AG04449 (cell line): ENCODE results near the gene MIGA2.

Experiments used
- CTCF ChIA-PET: fragments of 350-600 bp; formaldehyde crosslinking; extraction: SDS; loops from one replicate; lab custom pipeline; 2021; ENCODE audit warnings: antibody characterized with exemption; lab: Yijun Ruan, JAX
- POLR2A ChIA-PET: fragments of 400-600, 350-600 bp; formaldehyde crosslinking; extraction: SDS; loops from one replicate; lab custom pipeline; 2020; ENCODE audit warnings: antibody characterized with exemption, inconsistent platforms; lab: Yijun Ruan, JAX
- DNase-seq: peaks from one replicate; pipeline ENCODE4 v3.0.0-alpha.2; 2010; ENCODE audit warnings: low read depth, low spot score
- H3K4me3 ChIP-seq: 2 replicates; pipeline ENCODE4 v1.5.1; 2011; ENCODE audit warnings: low read depth, mild to moderate bottlenecking, control low read depth, low read length
- TF ChIP-seq, protein P1 (sequence below): IDR thresholded peaks from one replicate; pipeline ENCODE4 v1.5.1; 2011; ENCODE audit warnings: mild to moderate bottlenecking, moderate library complexity, low read length, control low read depth, inconsistent platforms; ENCODE audit not compliant: insufficient read depth; ENCODE audit errors: missing control alignments

The MIGA2 gene

GRCh38 chr9:129059796-129060785, 23.7 kb downstream of the MIGA2 start:
- POLR2A ChIA-PET, result no interaction called here
- CTCF ChIA-PET, result no interaction called here
- DNase-seq, result no peak
- H3K4me3 ChIP-seq, result no peak overlapping the region
- TF ChIP-seq, protein P1, sequence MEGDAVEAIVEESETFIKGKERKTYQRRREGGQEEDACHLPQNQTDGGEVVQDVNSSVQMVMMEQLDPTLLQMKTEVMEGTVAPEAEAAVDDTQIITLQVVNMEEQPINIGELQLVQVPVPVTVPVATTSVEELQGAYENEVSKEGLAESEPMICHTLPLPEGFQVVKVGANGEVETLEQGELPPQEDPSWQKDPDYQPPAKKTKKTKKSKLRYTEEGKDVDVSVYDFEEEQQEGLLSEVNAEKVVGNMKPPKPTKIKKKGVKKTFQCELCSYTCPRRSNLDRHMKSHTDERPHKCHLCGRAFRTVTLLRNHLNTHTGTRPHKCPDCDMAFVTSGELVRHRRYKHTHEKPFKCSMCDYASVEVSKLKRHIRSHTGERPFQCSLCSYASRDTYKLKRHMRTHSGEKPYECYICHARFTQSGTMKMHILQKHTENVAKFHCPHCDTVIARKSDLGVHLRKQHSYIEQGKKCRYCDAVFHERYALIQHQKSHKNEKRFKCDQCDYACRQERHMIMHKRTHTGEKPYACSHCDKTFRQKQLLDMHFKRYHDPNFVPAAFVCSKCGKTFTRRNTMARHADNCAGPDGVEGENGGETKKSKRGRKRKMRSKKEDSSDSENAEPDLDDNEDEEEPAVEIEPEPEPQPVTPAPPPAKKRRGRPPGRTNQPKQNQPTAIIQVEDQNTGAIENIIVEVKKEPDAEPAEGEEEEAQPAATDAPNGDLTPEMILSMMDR, result no peak

- TF ChIP-seq, protein P1, result no peak
- no peak for DNase-seq
- CTCF ChIA-PET, result no interaction called here
- no peak overlapping the region for H3K4me3 ChIP-seq
- POLR2A ChIA-PET, result no interaction called here
Measured at GRCh38 chr9:129060991-129061390, 24.6 kb downstream of the MIGA2 start.

DNA sequence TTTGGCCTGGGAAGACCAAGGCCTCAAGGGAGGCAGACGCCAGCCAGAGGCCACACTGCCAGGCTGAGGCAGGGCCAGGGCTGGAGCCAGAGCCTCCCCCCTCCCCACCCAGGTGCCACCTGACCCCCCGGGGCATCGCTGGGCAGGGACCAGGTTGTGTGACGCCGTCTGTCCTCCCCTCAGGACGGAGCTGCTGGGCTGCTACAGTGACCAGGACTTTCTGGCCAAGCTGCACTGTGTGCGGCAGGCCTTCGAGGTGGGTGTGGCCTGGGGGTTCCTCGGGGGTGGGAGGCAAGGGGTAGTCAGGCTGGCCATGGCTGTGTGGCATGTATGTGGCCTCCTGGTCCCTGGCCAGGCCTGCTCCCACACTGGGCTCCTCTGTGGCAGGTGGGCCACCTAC, 26.6 kb downstream of the MIGA2 start:
- ChIA-PET POLR2A (no interaction called here), CTCF (no interaction called here)
- TF ChIP-seq, protein P1, result no peak
- H3K4me3 ChIP-seq, result no peak overlapping the region
- no peak for DNase-seq

DNA sequence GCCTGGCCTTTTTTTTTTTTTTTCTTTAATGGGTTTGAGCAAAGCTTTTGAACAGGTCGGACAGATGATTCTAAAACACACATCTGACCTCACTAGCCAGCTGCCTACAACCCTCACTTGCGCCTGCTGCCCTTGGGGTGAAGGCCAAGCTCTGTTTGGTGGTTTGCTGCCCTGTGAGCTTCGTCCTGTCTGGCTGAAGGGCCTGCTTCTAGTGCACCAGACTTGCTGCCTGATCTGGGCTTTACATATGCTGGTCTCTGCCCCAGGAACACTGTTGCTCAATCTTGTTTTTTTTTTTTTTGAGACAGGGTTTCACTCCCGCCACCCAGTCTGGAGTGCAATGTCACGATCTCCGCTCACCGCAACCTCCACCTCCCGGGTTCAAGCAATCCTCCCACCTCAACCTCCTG, 28.1 kb downstream of the MIGA2 start:
- POLR2A ChIA-PET, result no interaction called here
- CTCF ChIA-PET, result no interaction called here
- no peak overlapping the region for H3K4me3 ChIP-seq
- DNase-seq, result no peak
- TF ChIP-seq, protein P1, result no peak

DNA sequence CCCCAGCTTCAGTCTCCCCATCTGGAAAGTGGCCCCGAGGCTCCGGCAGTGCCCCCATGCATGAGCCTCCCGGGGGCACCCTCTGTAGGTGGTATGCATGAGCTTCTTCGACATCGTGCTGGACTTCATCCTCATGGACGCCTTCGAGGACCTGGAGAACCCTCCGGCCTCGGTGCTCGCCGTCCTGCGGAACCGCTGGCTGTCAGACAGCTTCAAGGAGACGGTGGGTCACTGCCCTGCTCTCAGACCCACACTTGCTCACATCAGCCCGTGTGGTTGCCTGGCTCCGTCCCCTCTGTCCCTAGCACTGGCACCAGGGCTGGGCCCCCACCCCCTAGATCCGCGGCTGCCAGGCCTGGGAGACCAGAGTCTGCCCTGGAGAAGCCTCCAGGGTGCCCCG, 31.7 kb downstream of the MIGA2 start:
- DNase-seq, result no peak
- no peak overlapping the region for H3K4me3 ChIP-seq
- ChIA-PET POLR2A (no interaction called here), CTCF (interaction anchor here (1.7 kb wide), 1 partner anchor 39 kb away, joined by 5 read pairs; the partner anchor contains the start of gene SH3GLB2)
- TF ChIP-seq, protein P1, result no peak
